ENCODE data around the gene RIC1.

Gene RIC1

GRCh38 chr9:5592231-5592630 is 36.7 kb upstream of the RIC1 start:
- no peak for DNase-seq (ENCODE audit: low read depth in 1 of 2, low spot score in 1 of 2)
- no peak for TF ChIP-seq GABPA (IDR thresholded peaks at IDR 0.05; ENCODE audit: low read depth)
- TF ChIP-seq CTCF (IDR thresholded peaks at IDR 0.05; ENCODE audit: insufficient read depth, low read length): no peak
- no peak for TF ChIP-seq POLR2AphosphoS5 (IDR thresholded peaks at IDR 0.05; ENCODE audit: low read depth)
- TF ChIP-seq REST (IDR thresholded peaks at IDR 0.05; ENCODE audit: insufficient replicate concordance, low read depth): no peak
- TF ChIP-seq SPI1 (IDR thresholded peaks at IDR 0.05; ENCODE audit: borderline replicate concordance, low read depth): no peak
- Histone ChIP-seq H3K27ac (replicated peaks) (no peak overlapping the region), H3K4me3 (replicated peaks; ENCODE audit: insufficient read depth, low read length) (no peak overlapping the region), H3K27me3 (ENCODE audit: insufficient read depth, poor library complexity, severe bottlenecking) (no peaks in the 10 kb centered on the region)

- H3K27ac ChIP-seq (replicated peaks): no peak overlapping the region
- DNase-seq (ENCODE audit: low read depth in 1 of 2, low spot score in 1 of 2): no peak
- no peak for TF ChIP-seq POLR2AphosphoS5 (IDR thresholded peaks at IDR 0.05; ENCODE audit: low read depth)
- H3K4me3 ChIP-seq (replicated peaks; ENCODE audit: insufficient read depth, low read length): no peak overlapping the region
- no peaks in the 10 kb centered on the region for H3K27me3 ChIP-seq (ENCODE audit: insufficient read depth, poor library complexity, severe bottlenecking)
Observed at GRCh38 chr9:5592904-5593303, 36.0 kb upstream of the RIC1 start.

GRCh38 chr9:5593904-5594303 is 35.0 kb upstream of the RIC1 start:
- no peak overlapping the region for H3K4me3 ChIP-seq (replicated peaks; ENCODE audit: insufficient read depth, low read length)
- H3K27ac ChIP-seq (replicated peaks): no peak overlapping the region
- TF ChIP-seq REST (IDR thresholded peaks at IDR 0.05; ENCODE audit: insufficient replicate concordance, low read depth) (no peak), GABPA (IDR thresholded peaks at IDR 0.05; ENCODE audit: low read depth) (no peak), CTCF (IDR thresholded peaks at IDR 0.05; ENCODE audit: insufficient read depth, low read length) (no peak), POLR2AphosphoS5 (IDR thresholded peaks at IDR 0.05; ENCODE audit: low read depth) (no peak), SPI1 (IDR thresholded peaks at IDR 0.05; ENCODE audit: borderline replicate concordance, low read depth) (peak; percentile 83)
- peak in 1 of 2 experiments; percentile 38 for DNase-seq (ENCODE audit: low read depth in 1 of 2, low spot score in 1 of 2)
- no peaks in the 10 kb centered on the region for H3K27me3 ChIP-seq (ENCODE audit: insufficient read depth, poor library complexity, severe bottlenecking)

GRCh38 chr9:5596173-5596572 is 32.7 kb upstream of the RIC1 start:
- no peaks in the 10 kb centered on the region for H3K27me3 ChIP-seq (ENCODE audit: insufficient read depth, poor library complexity, severe bottlenecking)
- H3K27ac ChIP-seq (replicated peaks): no peak overlapping the region
- H3K4me3 ChIP-seq (replicated peaks; ENCODE audit: insufficient read depth, low read length): no peak overlapping the region
- no peak for DNase-seq (ENCODE audit: low read depth in 1 of 2, low spot score in 1 of 2)
- no peak for TF ChIP-seq POLR2AphosphoS5 (IDR thresholded peaks at IDR 0.05; ENCODE audit: low read depth)
- no peak for TF ChIP-seq SPI1 (IDR thresholded peaks at IDR 0.05; ENCODE audit: borderline replicate concordance, low read depth)
- TF ChIP-seq REST (IDR thresholded peaks at IDR 0.05; ENCODE audit: insufficient replicate concordance, low read depth): no peak
- no peak for TF ChIP-seq GABPA (IDR thresholded peaks at IDR 0.05; ENCODE audit: low read depth)

All from HL-60 (cell line).